GM12872 (cell line): Measurements from ENCODE around the gene THTPA.

ENCODE experiments used
- TF ChIP-seq, protein P1 (sequence below): IDR thresholded peaks from 3 replicates; pipeline ENCODE4 v1.5.1; 2011; ENCODE audit warnings: low read depth, mild to moderate bottlenecking, low read length, moderate library complexity; ENCODE audit not compliant: insufficient read depth

Gene THTPA

DNA sequence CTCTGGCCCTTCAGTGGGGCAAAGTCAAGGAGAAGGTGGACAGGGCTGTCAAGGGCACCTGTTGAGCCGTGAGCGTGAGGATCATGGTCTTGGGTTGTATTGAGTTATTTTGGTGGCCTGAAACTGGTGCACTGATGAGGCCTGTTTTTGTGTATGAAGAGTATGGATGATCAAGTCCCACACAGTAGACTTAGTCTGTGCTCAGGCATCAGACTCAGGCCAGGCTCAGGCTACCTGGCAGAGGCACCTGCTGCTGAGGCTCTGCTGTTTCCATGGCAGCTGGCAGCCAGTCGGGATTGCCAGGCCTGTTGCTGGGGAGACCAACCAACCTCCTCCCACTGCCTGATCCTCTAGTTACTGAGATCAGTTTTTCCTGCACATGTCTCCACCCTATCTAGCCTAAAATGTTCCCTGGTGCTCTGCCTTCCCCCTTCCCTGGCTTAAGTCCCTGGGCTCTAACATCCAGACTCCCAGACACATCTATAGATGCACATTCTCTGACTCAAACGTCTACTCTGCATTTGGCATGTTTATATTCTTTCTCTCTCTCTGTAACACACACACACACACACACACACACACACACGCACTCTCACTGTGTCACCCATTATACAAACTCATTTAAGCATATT is 17.4 kb downstream of the THTPA start:
- TF ChIP-seq, protein P1, sequence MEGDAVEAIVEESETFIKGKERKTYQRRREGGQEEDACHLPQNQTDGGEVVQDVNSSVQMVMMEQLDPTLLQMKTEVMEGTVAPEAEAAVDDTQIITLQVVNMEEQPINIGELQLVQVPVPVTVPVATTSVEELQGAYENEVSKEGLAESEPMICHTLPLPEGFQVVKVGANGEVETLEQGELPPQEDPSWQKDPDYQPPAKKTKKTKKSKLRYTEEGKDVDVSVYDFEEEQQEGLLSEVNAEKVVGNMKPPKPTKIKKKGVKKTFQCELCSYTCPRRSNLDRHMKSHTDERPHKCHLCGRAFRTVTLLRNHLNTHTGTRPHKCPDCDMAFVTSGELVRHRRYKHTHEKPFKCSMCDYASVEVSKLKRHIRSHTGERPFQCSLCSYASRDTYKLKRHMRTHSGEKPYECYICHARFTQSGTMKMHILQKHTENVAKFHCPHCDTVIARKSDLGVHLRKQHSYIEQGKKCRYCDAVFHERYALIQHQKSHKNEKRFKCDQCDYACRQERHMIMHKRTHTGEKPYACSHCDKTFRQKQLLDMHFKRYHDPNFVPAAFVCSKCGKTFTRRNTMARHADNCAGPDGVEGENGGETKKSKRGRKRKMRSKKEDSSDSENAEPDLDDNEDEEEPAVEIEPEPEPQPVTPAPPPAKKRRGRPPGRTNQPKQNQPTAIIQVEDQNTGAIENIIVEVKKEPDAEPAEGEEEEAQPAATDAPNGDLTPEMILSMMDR = no peak

DNA sequence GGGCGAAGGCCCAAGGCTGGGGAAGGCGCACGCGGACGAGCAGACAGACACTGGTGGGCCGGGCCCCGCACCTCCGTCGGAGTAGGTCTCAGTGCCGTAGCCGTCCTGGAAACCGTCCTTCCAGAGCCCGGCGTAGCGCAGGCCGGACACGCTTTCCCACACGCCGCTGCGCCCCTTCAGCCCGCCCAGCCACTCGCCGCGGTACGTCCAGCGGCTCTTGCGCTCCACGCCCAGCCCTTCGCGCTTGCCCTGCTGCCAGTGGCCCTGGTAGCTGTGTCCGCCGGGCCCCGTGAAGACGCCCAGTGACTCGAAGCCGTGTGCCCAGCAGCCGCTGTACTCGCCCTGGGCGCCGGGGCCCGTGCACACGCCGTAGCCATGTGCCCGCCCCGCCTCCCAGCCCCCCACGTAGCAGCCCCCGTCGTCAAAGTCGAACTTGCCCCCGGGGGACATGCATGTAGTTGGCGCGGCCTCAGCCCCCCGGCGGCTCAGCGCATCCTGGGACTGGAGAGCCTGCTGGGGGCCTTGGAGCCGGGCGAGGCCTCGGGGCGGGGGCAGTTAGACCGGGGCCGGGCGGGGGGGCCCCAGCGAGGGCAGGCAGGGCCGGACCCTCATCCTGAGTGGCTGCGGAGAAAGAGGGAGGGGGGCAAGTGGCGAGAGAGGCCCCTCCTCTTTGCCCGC is 21.1 kb downstream of the THTPA start:
- TF ChIP-seq, protein P1 = no peak

DNA sequence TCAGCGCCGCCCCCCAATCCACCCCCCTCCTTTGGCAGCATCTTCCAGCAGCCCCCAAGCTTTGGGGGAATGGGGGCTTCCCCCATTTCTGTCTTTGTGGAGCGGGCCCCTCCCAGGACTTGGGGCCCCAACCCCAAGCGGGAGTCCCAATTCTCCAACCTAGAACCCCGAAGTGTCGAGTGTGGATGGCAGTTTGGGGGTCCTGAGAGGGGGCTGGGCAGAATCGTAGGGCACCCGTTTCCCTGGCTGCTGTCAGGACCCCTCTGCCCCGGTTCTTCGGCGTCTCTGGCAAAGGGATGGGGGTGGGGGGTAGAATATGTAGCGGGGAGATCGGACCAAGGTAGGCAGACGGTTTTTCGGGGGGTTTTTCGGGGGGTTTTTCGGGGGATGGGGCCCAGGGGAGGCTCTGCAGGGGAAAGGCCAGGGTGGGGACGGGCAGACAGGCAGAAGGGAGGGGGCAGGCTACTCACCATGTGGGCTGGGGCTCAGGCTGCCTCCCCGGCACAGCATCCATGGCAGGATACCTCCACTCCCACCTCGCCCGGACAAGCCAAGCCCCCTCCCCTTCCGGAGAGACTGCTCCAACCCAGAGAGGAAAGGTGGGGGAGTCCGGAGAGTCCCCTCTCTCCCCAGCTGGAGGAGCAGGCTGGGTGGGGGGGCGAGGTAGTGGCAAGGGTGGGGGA is 21.8 kb downstream of the THTPA start:
- TF ChIP-seq, protein P1 = no peak

DNA sequence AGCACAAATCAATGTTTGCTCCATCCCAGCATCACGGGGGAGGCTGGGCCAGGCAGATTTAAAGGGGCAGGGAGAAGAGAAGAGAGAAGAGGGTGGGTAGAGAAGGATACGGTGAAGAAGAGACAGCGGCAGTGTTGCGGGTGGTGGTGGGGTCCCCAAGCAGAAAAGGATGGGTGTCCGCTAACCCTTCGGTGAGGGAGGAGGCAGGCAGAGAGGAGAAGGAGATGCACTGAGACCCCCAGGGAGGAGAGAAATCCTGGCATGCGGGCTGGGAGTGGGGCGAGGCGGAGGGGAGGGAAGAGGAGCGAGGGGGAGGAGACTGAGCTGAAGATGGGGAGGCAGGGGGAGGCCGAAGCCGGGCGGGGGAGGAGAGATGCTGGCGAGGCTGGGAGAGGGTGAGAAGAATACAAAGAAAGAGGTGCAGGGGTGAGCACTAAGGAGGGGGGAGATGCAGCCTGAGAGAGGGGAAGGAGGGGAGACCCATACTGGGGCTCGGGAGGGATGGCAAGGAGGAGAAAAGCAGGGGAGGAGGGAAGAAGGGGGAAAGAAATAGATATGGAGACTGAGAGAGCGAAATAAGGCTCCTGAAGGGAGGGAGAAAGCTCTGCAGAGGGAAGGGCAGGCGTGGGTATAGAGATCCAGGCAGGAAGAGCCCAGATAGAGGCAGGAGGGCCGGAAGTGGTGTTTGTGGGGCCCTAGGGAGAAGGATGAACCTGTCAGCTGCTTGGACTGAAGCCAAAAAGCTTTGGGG is 22.7 kb downstream of the THTPA start, which contains the start of gene JPH4:
Gene JPH4 (minus strand): TSS at position 231 of the 751 bp plus-strand sequence. CDS start 1,337 bp downstream, outside the sequence.
- TF ChIP-seq, protein P1 = no peak

DNA sequence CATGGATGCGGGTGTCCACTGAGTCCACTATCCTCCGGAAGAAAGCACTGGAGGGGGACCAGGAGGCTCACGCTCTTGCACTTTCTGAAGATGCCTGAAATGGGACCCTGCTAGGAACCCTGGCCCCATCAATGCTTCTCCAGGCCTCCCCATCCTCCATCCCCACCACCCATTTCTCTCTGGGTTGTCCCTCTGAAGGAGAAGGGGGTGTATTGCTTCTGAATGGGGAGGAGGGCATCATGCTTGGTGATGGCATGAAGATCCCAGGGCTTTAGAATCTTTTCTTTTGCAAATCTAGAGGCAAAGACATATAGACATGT is 23.2 kb downstream of the THTPA start:
- TF ChIP-seq, protein P1 = no peak

DNA sequence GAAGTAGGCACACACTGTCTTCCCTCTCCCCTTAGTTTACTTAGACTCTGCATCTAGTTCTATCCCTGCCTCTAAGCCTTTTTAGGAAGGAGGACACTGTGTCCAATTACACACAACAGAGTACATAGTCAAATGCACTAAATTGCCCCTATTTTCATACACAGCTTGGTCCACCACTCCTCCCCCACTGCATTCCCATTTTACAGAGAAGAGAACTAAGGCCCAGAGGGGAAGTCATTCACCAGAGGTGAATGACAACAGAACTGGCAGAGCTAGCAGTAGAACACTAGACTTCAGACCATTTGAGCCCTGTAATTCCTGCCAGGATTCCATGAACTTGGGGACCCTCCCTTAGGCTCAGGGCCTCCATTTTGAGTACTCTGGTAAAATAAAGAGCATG is 23.7 kb downstream of the THTPA start:
- TF ChIP-seq, protein P1 = no peak
